Astrocyte of the cerebellum (primary cell): Measurements from ENCODE around the gene C11orf58.

Source experiments
- DNase-seq: peaks from one replicate; pipeline ENCODE4 v3.0.0-alpha.2; 2011; ENCODE audit warnings: low read depth
- H3K4me3 ChIP-seq: 2 replicates; pipeline ENCODE4 v1.5.1; 2011; ENCODE audit warnings: mild to moderate bottlenecking, low read depth, low read length, moderate library complexity
- in situ Hi-C: cut with HindIII; loops from 2 replicates; pipeline ENCODE4 v1.10.0; 2017; ENCODE audit warnings: low sequenced_read_pairs
- TF ChIP-seq, protein P1 (sequence below): IDR thresholded peaks from 2 replicates; pipeline ENCODE4 v1.5.1; 2012; ENCODE audit warnings: low read length, low read depth, moderate library complexity, mild to moderate bottlenecking; ENCODE audit errors: missing control alignments

C11orf58 gene

DNA sequence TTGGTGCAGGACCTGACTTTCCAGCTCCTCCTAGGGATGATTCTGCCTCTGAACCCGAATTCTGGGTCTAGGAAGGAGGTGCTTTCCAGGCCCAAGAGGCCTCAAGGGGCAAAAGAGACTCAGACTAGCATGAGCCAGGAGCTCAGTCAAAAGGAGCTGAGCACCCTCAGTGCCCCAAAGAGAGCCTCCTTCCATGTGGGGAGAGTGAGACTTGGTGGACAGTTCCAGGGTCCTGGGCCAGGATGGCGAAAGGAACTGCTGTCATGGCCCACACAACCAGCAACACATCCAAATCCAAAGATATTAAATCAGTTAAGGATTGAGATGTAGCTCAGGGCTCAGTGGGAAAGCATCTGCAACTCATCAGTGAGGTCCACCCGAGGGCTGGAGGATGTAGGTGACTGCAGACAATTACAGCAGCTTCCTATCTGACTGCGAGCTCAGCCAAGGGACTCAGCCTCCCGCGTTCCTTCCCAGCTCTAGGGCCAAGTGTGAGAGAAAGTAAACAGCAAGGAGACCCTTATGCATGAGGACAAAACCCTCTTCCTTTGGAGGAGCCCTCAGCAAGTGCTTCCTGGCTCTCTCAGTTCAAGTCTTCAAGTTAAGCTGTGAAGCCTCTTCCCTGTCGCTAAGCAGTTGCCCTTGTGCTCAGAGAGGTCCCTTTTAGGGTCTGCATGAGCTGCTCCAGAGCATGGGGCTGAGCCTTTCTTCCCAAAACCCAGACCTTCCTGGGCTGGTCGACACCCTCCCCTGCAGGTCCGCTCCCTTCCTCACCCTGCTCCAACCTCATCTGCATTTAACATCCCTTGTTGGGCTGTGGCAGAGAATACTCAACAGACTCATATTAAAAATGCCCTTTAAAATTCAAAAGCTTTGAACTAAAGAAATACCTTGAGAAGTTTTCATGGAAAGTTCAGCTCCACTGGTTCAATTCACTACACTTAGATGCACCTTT is 35.8 kb downstream of the C11orf58 start:
- TF ChIP-seq, protein P1, sequence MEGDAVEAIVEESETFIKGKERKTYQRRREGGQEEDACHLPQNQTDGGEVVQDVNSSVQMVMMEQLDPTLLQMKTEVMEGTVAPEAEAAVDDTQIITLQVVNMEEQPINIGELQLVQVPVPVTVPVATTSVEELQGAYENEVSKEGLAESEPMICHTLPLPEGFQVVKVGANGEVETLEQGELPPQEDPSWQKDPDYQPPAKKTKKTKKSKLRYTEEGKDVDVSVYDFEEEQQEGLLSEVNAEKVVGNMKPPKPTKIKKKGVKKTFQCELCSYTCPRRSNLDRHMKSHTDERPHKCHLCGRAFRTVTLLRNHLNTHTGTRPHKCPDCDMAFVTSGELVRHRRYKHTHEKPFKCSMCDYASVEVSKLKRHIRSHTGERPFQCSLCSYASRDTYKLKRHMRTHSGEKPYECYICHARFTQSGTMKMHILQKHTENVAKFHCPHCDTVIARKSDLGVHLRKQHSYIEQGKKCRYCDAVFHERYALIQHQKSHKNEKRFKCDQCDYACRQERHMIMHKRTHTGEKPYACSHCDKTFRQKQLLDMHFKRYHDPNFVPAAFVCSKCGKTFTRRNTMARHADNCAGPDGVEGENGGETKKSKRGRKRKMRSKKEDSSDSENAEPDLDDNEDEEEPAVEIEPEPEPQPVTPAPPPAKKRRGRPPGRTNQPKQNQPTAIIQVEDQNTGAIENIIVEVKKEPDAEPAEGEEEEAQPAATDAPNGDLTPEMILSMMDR, result no peak
- in situ Hi-C loops, result no loop called here
- no peak overlapping the region for H3K4me3 ChIP-seq
- no peak for DNase-seq

DNA sequence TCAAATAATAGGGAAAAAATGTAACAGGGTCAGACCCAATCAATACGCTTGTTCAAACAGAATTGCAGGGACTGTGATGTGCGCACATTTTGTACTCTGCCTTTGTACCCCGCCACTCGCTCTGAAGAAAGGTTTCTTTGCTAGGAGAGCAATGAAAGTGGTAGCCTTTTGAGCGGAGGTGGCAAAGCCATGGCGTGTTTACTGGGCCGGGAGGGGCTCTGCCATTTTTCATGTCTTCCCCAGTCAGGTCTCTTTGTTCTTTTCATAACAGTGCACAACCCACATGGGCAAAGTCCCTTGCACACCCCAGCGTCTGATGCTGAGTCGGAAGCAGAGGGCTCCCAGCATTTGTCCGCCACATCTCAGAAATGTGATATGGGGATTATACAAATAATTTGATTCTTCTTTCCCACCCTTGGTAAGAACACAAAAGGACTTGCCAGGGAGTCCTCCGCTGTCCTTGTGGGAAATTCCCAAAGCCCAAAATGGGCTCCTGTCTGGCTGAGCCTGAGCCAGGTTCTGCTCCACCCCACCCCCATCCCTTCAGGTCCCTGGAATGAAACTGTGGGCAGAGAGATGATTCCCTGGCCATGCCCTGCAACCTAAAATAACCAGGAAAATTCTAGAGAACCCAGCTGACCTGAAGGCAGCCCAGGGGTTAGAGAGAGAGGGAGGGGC is 36.6 kb downstream of the C11orf58 start:
- TF ChIP-seq, protein P1, result no peak
- DNase-seq, result no peak
- in situ Hi-C loops, result no loop called here
- H3K4me3 ChIP-seq, result no peak overlapping the region

DNA sequence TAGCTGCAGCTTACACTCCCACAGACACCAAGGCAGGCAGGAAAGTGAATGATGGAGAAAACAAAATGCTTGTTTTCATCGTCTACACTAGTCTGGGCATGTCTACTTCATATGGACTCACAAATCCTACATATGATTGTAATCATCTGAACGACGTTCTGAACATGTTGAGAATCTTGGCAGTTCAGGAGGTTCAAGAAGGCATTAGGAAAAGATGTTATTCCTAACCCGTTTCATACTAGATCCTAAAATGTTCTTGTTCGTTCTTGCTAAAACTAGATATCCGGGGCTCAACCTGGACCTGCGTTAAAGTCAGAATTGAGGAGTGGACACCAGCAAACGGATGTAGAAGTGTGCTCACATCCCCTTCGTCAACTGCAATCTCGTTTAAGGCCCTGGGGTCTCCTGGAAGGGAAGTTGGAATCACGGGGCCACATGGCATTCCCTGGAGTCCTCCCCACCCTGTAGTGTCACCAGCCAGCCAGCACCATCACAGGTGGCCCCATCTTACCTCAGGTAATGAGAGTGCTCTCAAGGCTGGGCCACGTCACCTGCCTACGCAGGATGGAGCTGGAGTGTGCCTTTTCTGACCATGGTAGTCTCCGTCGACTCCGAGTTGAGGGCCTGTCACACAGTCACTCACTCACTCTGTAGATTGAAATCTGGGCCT is 37.3 kb downstream of the C11orf58 start:
- TF ChIP-seq, protein P1, result no peak
- in situ Hi-C loops, result no loop called here
- DNase-seq, result no peak
- no peak overlapping the region for H3K4me3 ChIP-seq

DNA sequence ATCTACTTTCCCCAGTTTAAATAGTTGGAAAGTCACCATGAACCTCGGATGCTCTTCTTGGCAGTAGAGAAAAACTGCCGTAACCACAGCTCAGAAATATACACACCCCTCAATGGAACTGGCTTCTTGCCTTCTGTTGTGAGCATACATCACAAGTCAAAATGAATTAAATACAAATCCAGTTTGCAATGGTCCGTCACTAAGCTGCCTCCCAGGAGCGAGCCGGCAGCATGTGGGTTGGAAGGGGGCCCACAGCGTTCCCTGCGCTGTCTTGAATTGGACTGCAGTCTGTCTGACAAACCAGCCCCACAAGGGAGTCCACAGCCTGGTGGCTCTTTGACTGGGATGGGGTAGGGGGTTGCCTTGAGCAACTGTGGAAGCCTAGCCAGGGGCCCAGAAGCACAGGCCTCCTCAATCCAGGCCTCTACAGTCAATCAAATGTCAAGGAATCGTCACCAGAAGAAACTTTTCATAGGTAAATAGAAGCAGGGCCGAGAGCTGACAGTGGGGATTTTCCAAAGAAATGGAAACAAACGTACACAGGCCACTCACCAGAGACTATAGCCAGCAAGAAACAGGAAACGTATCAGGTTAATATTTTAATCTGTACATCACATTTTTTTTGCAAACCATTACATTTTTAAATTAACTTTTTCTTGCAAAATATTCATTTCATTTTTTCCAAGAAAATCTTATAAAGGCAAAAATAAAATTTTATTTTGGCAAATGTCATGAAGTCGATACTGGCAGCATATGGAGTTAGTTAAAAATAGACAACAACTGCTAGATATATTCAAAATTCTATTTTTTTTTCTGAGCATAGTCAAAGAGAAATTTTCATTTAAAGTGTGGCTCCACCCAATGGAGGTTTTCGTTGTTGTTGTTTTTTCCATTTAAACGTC is 38.5 kb downstream of the C11orf58 start:
- TF ChIP-seq, protein P1, result no peak
- H3K4me3 ChIP-seq, result no peak overlapping the region
- peak; percentile 98 for DNase-seq
- in situ Hi-C loops, result no loop called here

DNA sequence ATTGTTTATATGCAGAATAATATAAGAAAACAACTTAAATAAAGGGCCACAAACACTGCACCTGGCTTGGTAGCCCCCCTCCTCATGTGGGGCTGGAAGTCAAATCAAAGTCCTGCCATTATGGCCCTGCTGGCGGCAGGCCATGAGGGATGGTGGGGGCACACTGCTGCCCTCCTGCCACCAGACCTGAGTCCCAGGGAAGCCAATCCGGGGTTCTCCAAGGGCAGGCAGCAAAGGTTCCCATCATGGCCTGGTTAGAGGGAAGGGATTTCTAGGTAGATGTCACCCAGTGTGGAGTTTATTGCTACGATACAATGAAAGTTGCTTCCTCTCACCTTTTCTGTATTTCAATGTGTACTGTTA is 39.1 kb downstream of the C11orf58 start:
- no peak overlapping the region for H3K4me3 ChIP-seq
- in situ Hi-C loops, result no loop called here
- TF ChIP-seq, protein P1, result no peak
- DNase-seq, result no peak
